H1 (cell line): ENCODE results near the gene KHDRBS2. TPM values are rescaled to one million over a fixed set of nuclear protein-coding genes. Genes with fewer than 3 reads are reported as not detected.

Source experiments
- CTCF ChIA-PET: fragments of 300-600 bp; sonication (Branson Sonifier 250); formaldehyde crosslinking; loops from one replicate; lab custom pipeline; 2021; ENCODE audit not compliant: partially characterized antibody; lab: Charles Lee
- POLR2A ChIA-PET: fragments of 300-600 bp; sonication (Branson Sonifier 250); formaldehyde crosslinking; loops from one replicate; lab custom pipeline; 2021; ENCODE audit warnings: inconsistent platforms; ENCODE audit not compliant: partially characterized antibody; lab: Charles Lee
- DNase-seq, 2 experiments: peaks; one replicate each; pipeline versions ENCODE4 v3.0.0 to v3.0.0-alpha.2; 2010 to 2022; ENCODE audit warnings: low spot score in 2 of 2, low read depth in 1 of 2, mixed read lengths in 1 of 2
- FAIRE-seq: peaks from 2 replicates; lab custom pipeline; 2011; peaks lifted over from hg19 to GRCh38; lab: Jason Lieb, UNC
- H2AFZ ChIP-seq: 2 replicates; pipeline ENCODE4 v1.8.1; 2012; ENCODE audit warnings: low read length, inconsistent platforms
- H2AK5ac ChIP-seq: 2 replicates; pipeline ENCODE4 v1.6.1; 2013; ENCODE audit warnings: low read depth, low read length
- H2BK120ac ChIP-seq: replicated peaks from 2 replicates; pipeline ENCODE3; 2013; ENCODE audit warnings: low read depth, low read length, inconsistent platforms
- H2BK12ac ChIP-seq: 2 replicates; pipeline ENCODE4 v1.6.1; 2013; ENCODE audit warnings: low read depth, low read length
- H2BK15ac ChIP-seq: 2 replicates; pipeline ENCODE4 v1.6.1; 2013; ENCODE audit warnings: low read length
- H2BK20ac ChIP-seq: 2 replicates; pipeline ENCODE4 v1.6.1; 2013; ENCODE audit warnings: low read length
- H2BK5ac ChIP-seq: 2 replicates; pipeline ENCODE4 v1.6.1; 2013; ENCODE audit warnings: low read depth, low read length
- H3K14ac ChIP-seq: 2 replicates; pipeline ENCODE4 v1.6.1; 2013; ENCODE audit warnings: inconsistent platforms; ENCODE audit not compliant: insufficient read length
- H3K18ac ChIP-seq: 2 replicates; pipeline ENCODE4 v1.6.1; 2013; ENCODE audit warnings: low read length; ENCODE audit errors: extremely low read depth
- H3K23ac ChIP-seq: 2 replicates; pipeline ENCODE4 v1.6.1; 2013; ENCODE audit warnings: inconsistent platforms; ENCODE audit not compliant: insufficient read length
- H3K23me2 ChIP-seq: 2 replicates; pipeline ENCODE4 v1.6.1; 2013; ENCODE audit warnings: low read depth, low read length
- H3K27ac ChIP-seq: 2 replicates; pipeline ENCODE4 v1.6.1; 2011; ENCODE audit warnings: low read depth, low read length, inconsistent platforms
- H3K27me3 ChIP-seq, 4 experiments: replicated peaks in 1 of 4; 1 replicate in 1 of 4; 2 replicates in 3 of 4; pipeline versions ENCODE4 v1.6.1 to v1.8.1; 2011 to 2013; ENCODE audit warnings: low read length in 3 of 4, mild to moderate bottlenecking in 3 of 4, inconsistent platforms in 2 of 4, mixed read lengths in 2 of 4, moderate library complexity in 1 of 4; ENCODE audit not compliant: control insufficient read depth in 3 of 4, insufficient read depth in 3 of 4; ENCODE audit errors: extremely low read depth in 1 of 4
- H3K36me3 ChIP-seq, 4 experiments: 2 replicates each; pipeline versions ENCODE4 v1.6.1 to v1.8.1; 2011 to 2013; ENCODE audit warnings: mild to moderate bottlenecking in 4 of 4, low read length in 3 of 4, moderate library complexity in 2 of 4, control low read depth in 1 of 4, inconsistent platforms in 1 of 4; ENCODE audit not compliant: insufficient read depth in 4 of 4, control insufficient read depth in 2 of 4
- H3K4ac ChIP-seq: replicated peaks from 2 replicates; pipeline ENCODE3; 2013; ENCODE audit warnings: low read length, low read depth, mixed read lengths, inconsistent platforms; ENCODE audit not compliant: insufficient read length
- H3K4me1 ChIP-seq, 4 experiments: replicated peaks in 1 of 4; 1 replicate in 1 of 4; 2 replicates in 3 of 4; pipeline versions ENCODE4 v1.6.1 to v1.8.1; 2011 to 2013; ENCODE audit warnings: low read length in 3 of 4, inconsistent platforms in 2 of 4, mixed read lengths in 1 of 4; ENCODE audit not compliant: insufficient read depth in 4 of 4, control insufficient read depth in 3 of 4
- H3K4me2 ChIP-seq, 2 experiments: 2 replicates each; pipeline versions ENCODE4 v1.6.1 to v1.8.1; 2011 to 2013; ENCODE audit warnings: low read depth in 2 of 2, low read length in 2 of 2, control low read depth in 1 of 2, inconsistent platforms in 1 of 2, mild to moderate bottlenecking in 1 of 2; ENCODE audit not compliant: insufficient read depth in 1 of 2
- H3K4me3 ChIP-seq, 4 experiments: fragments of 200-600, 300-600 bp in 1 of 4; sonication (generic), shearing (Covaris generic), sonication (Bioruptor Twin) in 1 of 4; 2 replicates each; pipeline versions ENCODE4 v1.5.1 to v1.8.1; 2011 to 2016; ENCODE audit warnings: low read length in 4 of 4, low read depth in 3 of 4, control low read depth in 2 of 4, inconsistent platforms in 2 of 4, mild to moderate bottlenecking in 2 of 4, mixed read lengths in 1 of 4, moderate library complexity in 1 of 4; ENCODE audit not compliant: insufficient read depth in 2 of 4; ENCODE audit errors: extremely low read depth in 1 of 4
- H3K56ac ChIP-seq: replicated peaks from 2 replicates; pipeline ENCODE3; 2013; ENCODE audit warnings: low read depth, mild to moderate bottlenecking, mixed read lengths, low read length, inconsistent platforms; ENCODE audit not compliant: insufficient read length
- H3K79me1 ChIP-seq: 2 replicates; pipeline ENCODE4 v1.6.1; 2013; ENCODE audit warnings: low read depth, low read length, control low read depth
- H3K79me2 ChIP-seq, 2 experiments: 2 replicates each; pipeline versions ENCODE4 v1.6.1 to v1.8.1; 2012 to 2013; ENCODE audit warnings: low read length in 2 of 2, mild to moderate bottlenecking in 2 of 2, inconsistent platforms in 1 of 2; ENCODE audit not compliant: insufficient read depth in 2 of 2, control insufficient read depth in 1 of 2
- H3K9ac ChIP-seq, 4 experiments: replicated peaks in 1 of 4; 1 replicate in 1 of 4; 2 replicates in 3 of 4; pipeline versions ENCODE4 v1.6.1 to v1.8.1; 2011 to 2013; ENCODE audit warnings: low read depth in 3 of 4, low read length in 3 of 4, control low read depth in 2 of 4, mild to moderate bottlenecking in 2 of 4, moderate library complexity in 2 of 4, inconsistent platforms in 1 of 4; ENCODE audit errors: extremely low read depth in 1 of 4
- H3K9me3 ChIP-seq, 2 experiments: 2 replicates each; pipeline versions ENCODE4 v1.6.1 to v1.8.1; 2012 to 2013; ENCODE audit warnings: mild to moderate bottlenecking in 2 of 2, moderate library complexity in 2 of 2, control low read depth in 1 of 2, inconsistent platforms in 1 of 2, low read depth in 1 of 2, low read length in 1 of 2, mixed read lengths in 1 of 2; ENCODE audit not compliant: insufficient read depth in 2 of 2
- H4K20me1 ChIP-seq, 2 experiments: replicated peaks in 1 of 2; 2 replicates each; pipeline versions ENCODE3 to v1.8.1; 2011 to 2013; ENCODE audit warnings: inconsistent platforms in 2 of 2, low read length in 2 of 2, mild to moderate bottlenecking in 1 of 2; ENCODE audit not compliant: insufficient read depth in 2 of 2, control insufficient read depth in 1 of 2
- H4K5ac ChIP-seq: 2 replicates; pipeline ENCODE4 v1.6.1; 2013; ENCODE audit warnings: low read length, low read depth, mixed read lengths, inconsistent platforms; ENCODE audit not compliant: insufficient read length
- H4K8ac ChIP-seq: 2 replicates; pipeline ENCODE4 v1.8.0; 2013; ENCODE audit warnings: mild to moderate bottlenecking, moderate library complexity, low read length, inconsistent platforms; ENCODE audit not compliant: insufficient read depth; ENCODE audit errors: extremely low read depth
- H4K91ac ChIP-seq: replicated peaks from 2 replicates; pipeline ENCODE3; 2013; ENCODE audit warnings: low read length, mixed read lengths, inconsistent platforms; ENCODE audit not compliant: insufficient read length
- BRCA1 ChIP-seq: IDR thresholded peaks from 2 replicates; pipeline ENCODE4 v1.6.1; 2012; ENCODE audit warnings: low read depth, low read length, improper control_type of control experiment
- CBX5 ChIP-seq: fragments of 300-800, 300-1000 bp; sonication (generic); IDR thresholded peaks from 2 replicates; pipeline ENCODE4 v1.7.1; 2016; ENCODE audit warnings: antibody characterized with exemption, low read length, low read depth
- CEBPB ChIP-seq: IDR thresholded peaks from 2 replicates; pipeline ENCODE4 v1.6.1; 2012; ENCODE audit warnings: low read depth, low read length
- GTF2F1 ChIP-seq: IDR thresholded peaks from 2 replicates; pipeline ENCODE4 v1.6.1; 2012; ENCODE audit warnings: low read depth, low read length, improper control_type of control experiment, borderline replicate concordance
- HDAC2 ChIP-seq, 2 experiments: fragments of 300-600 bp in 1 of 2; sonication (generic) in 1 of 2; IDR thresholded peaks; 2 replicates each; pipeline ENCODE4 v1.6.1; 2011 to 2012; ENCODE audit warnings: low read depth in 2 of 2, low read length in 2 of 2, mild to moderate bottlenecking in 2 of 2, moderate library complexity in 2 of 2, borderline replicate concordance in 1 of 2, inconsistent platforms in 1 of 2
- HDAC6 ChIP-seq: IDR thresholded peaks from one replicate; pipeline ENCODE4 v1.7.1; 2012; ENCODE audit warnings: low read depth, mild to moderate bottlenecking, inconsistent platforms, low read length, moderate library complexity
- KDM4A ChIP-seq: IDR thresholded peaks from one replicate; pipeline ENCODE4 v1.7.1; 2012; ENCODE audit warnings: low read depth, mild to moderate bottlenecking, moderate library complexity, low read length, inconsistent platforms; ENCODE audit not compliant: severe bottlenecking
- MAX ChIP-seq: IDR thresholded peaks from 2 replicates; pipeline ENCODE4 v1.6.1; 2012; ENCODE audit warnings: inconsistent platforms
- POLR2AphosphoS5 ChIP-seq: IDR thresholded peaks from 2 replicates; pipeline ENCODE4 v1.6.1; 2011; ENCODE audit warnings: low read depth, low read length
- POU5F1 ChIP-seq: IDR thresholded peaks from 2 replicates; pipeline ENCODE4 v1.6.1; 2011; ENCODE audit warnings: low read depth, mild to moderate bottlenecking, low read length, moderate library complexity
- RAD21 ChIP-seq, 2 experiments: IDR thresholded peaks in 1 of 2; conservative IDR thresholded peaks in 1 of 2; 2 replicates each; pipeline ENCODE4 v1.6.1; 2011; ENCODE audit warnings: low read depth in 2 of 2, low read length in 2 of 2, improper control_type of control experiment in 1 of 2, inconsistent platforms in 1 of 2, mild to moderate bottlenecking in 1 of 2, moderate library complexity in 1 of 2
- RBBP5 ChIP-seq: IDR thresholded peaks from 2 replicates; pipeline ENCODE4 v1.7.1; 2012; ENCODE audit warnings: low read depth, mild to moderate bottlenecking, inconsistent platforms, low read length, moderate library complexity, borderline replicate concordance
- SIX5 ChIP-seq: IDR thresholded peaks from 2 replicates; pipeline ENCODE4 v1.6.1; 2011; ENCODE audit warnings: mild to moderate bottlenecking, low read depth, low read length
- SP1 ChIP-seq: IDR thresholded peaks from 2 replicates; pipeline ENCODE4 v1.6.1; 2011; ENCODE audit warnings: low read depth, low read length
- TAF7 ChIP-seq: optimal IDR thresholded peaks from 2 replicates; pipeline ENCODE3; 2011; ENCODE audit warnings: low read depth, mild to moderate bottlenecking, inconsistent platforms, low read length, moderate library complexity, borderline replicate concordance
- WGBS, 2 experiments: shearing (Covaris generic) in 1 of 2; methylation state at CpG; one replicate each; pipeline versions ENCODE4 v1.1.6 to v1.1.7; 2013 to 2015; ENCODE audit warnings: low lambda C conversion rate in 2 of 2, mixed read lengths in 2 of 2, inconsistent platforms in 1 of 2, low coverage in 1 of 2, missing lambda C conversion rate in 1 of 2; ENCODE audit not compliant: insufficient replicate concordance in 2 of 2, insufficient coverage in 1 of 2, insufficient read length in 1 of 2; ENCODE audit errors: extremely low coverage in 1 of 2, missing lambda C conversion rate in 1 of 2; 5-methylcytosine and 5-hydroxymethylcytosine counted together
- polyA plus RNA-seq, 7 experiments: library from polyadenylated mRNA; depleted of rRNA in 3 of 7; stranded (reverse) in 5 of 7; unstranded in 2 of 7; fragments of >200 nt in 5 of 7; fragments of 200-250 nt in 2 of 7; gene quantifications; 1 replicate in 5 of 7; 2 replicates in 1 of 7; 4 replicates in 1 of 7; pipeline versions ENCODE4 v1.2.1 to v1.2.3, GENCODE V29; 2011 to 2013; ENCODE audit warnings: missing spikeins in 2 of 7, mixed read lengths in 2 of 7
- total RNA-seq: library from RNA; stranded (reverse); fragmentation: NEBNext Ultra II Directional; extraction: Animal tissue kit (Norgen Biotek cat#: 25700); gene quantifications from 2 replicates; pipeline ENCODE4 v1.2.1, GENCODE V29; 2021

The KHDRBS2 gene
- total and polyA plus RNA-seq, 2 of the 8 experiments (the other 6 are each of a cell fraction or from before 2014, with no cell fraction given), result 5.2 to 7.7 TPM

- Histone ChIP-seq H3K36me3 (no peaks in the 10 kb centered on the region), H3K9ac (no peak overlapping the region), H2BK120ac (no peak overlapping the region), H3K14ac (no peak overlapping the region), H2AFZ (no peak overlapping the region), H3K79me1 (no peaks in the 10 kb centered on the region), H3K56ac (no peak overlapping the region), H4K91ac (no peak overlapping the region), H3K27me3 (peaks cover 0 to 1% (median 0%) of the 10 kb centered on the region in 4 experiments; a peak in 1 of 7 replicates), H2BK20ac (no peak overlapping the region), H2BK5ac (no peak overlapping the region), H3K23ac (no peak overlapping the region), H2BK12ac (no peak overlapping the region), H4K8ac (no peak overlapping the region), H2BK15ac (no peak overlapping the region), H3K4me3 (no peak overlapping the region), H3K4ac (no peak overlapping the region), H3K18ac (no peak overlapping the region), H3K23me2 (no peaks in the 10 kb centered on the region), H4K20me1 (no peaks in the 10 kb centered on the region), H2AK5ac (no peak overlapping the region), H3K27ac (no peak overlapping the region), H4K5ac (no peak overlapping the region), H3K79me2 (no peaks in the 10 kb centered on the region), H3K4me1 (no peaks in the 10 kb centered on the region), H3K4me2 (no peak overlapping the region), H3K9me3 (no peaks in the 10 kb centered on the region)
- DNase-seq (no peak), FAIRE-seq (no peak)
- CTCF ChIA-PET, result interaction anchor here (1.3 kb wide), 1 partner anchor 344 kb away, joined by 4 read pairs; no protein-coding TSS in a partner anchor
- WGBS, 2 experiments, result 90% methylated on average over 3 of the region's 3 CpGs; no CpG with 5 or more reads in 1 of the 2 experiments
- POLR2A ChIA-PET, result no interaction called here
- TF ChIP-seq RBBP5 (no peak), TAF7 (no peak), CEBPB (no peak), SIX5 (no peak), POLR2AphosphoS5 (no peak), KDM4A (no peak), POU5F1 (no peak), MAX (no peak), RAD21 (IDR thresholded peaks at IDR 0.05 in 1 of 2, conservative IDR thresholded peaks at IDR 0.05 in 1 of 2; ENCODE audit: low read depth in 2 of 2, low read length in 2 of 2) (no peak), SP1 (no peak), GTF2F1 (no peak), HDAC6 (no peak), BRCA1 (no peak), CBX5 (no peak), HDAC2 (IDR thresholded peaks at IDR 0.05; ENCODE audit: borderline replicate concordance in 1 of 2, low read depth in 2 of 2, low read length in 2 of 2) (no peak)
Measured at GRCh38 chr6:62152796-62153195, 133.2 kb downstream of the KHDRBS2 start.
